Left ventricle myocardium superior (tissue), 1 donor: Measurements from ENCODE around the gene TBATA. TPM values are rescaled to one million over a fixed set of nuclear protein-coding genes. Genes with fewer than 3 reads are reported as not detected.

Source experiments
- ATAC-seq: fragments of 200-7000 bp; cut with Tn5 transposase; one replicate; pipeline ENCODE4 v1.9.1; 2020; ENCODE audit warnings: mild to moderate bottlenecking, moderate library complexity
- DNase-seq: peaks from one replicate; pipeline ENCODE4 v3.0.0-alpha.2; 2020
- intact Hi-C: fragments of 100-400 bp; cut with micrococcal nuclease; formaldehyde crosslinking; loops from one replicate; pipeline ENCODE4 v1.11.0; 2022
- total RNA-seq: library from RNA; stranded (reverse); fragmentation: NEBNext Ultra II Directional; extraction: Animal tissue kit (Norgen Biotek cat#: 25700); gene quantifications from one replicate; pipeline ENCODE4 v1.2.1, GENCODE V29; 2021
- donor health status: DM: no; HTN: yes; CAD: no; lungs with severe emphysema.

TBATA gene
- total RNA-seq, 1 donor from 2014 or later = not detected

DNA sequence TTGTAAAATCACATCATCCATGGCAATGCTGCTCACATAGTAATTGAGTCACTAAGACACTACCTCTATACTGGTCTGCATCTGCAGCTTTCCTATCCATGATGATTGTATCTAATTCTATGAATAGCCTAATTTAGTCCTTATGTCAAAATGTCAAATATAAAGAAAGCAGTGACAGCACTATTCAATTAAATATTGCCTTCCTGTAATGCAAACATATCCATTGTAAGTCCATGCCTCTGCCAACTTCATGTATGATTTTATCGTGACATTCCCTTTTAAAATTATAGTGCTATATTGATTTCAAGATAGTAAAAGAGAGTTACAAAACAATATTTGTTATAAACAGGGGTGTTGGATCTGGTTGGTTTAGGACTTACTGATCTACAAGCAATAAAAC is 25.8 kb upstream of the TBATA start:
- no peak for DNase-seq
- intact Hi-C loops = no loop called here
- ATAC-seq = no peak

DNA sequence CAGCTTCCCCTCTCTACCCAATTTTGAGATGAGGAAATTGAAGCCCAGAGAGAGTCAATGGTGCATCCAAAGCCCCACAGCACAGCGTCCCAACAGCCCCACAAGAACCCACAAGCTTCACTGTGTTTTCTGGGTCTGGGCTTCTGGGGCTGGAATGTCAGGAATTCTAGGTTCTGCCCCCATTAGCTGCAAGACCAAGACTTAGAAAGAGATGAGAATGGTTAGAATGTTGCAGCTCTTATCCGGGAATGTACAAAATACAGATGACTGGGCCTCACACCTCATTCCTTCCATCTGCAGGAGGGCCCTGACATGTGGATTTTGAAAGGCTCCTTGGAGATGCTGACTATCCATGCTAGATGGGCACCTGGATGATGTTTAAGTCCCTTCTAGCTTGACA is 24.5 kb upstream of the TBATA start:
- ATAC-seq (no peak), DNase-seq (no peak)
- intact Hi-C loops = no loop called here

DNA sequence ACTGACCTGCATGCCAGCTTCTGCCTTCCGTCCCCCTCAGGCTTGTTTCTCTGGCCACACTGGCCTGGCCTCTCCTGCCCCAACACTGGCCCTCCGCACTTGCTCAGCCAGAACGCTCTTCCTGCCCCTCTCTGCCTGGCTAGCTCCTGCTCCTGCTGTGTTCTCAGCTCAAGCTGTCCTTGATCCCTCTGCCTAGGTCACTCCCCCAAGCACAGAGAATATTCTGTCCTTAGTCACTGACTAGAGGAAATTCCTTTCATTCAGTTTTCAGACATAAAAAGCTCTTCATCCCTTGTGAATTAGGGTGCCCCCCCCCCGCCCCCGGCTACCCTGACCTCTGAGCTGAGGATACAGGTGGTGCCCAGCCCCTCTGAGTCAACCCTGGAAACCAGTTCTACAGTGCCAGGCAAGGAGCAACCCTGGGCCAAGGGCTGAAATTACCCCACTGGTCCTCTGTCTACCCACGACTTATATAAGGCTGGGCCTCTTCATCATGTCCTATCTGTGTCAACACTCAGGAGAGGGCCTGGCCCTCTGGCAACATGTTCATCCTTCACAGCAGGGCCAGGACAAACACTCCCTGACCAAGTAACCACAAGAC is 23.9 kb upstream of the TBATA start:
- intact Hi-C loops = no loop called here
- ATAC-seq (peak; percentile 52), DNase-seq (no peak)

DNA sequence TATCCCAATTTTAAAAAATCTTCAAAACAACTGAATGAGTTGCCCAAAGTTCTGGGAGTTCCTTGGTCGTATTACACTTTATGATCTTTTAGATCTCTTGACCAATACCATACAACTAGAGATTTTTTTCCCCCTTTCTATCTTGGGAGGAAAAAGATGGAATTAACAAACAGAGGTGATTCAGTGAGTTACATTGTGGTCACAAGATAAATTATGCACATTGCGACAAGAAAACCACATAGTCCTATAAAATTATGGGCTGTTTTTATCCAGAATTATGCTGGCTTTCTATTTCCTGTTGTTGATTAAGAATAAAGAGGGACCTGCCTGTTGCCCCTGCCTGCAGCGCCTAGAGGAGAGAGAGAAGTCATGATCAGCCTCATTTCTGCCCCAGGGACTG is 22.4 kb upstream of the TBATA start:
- intact Hi-C loops = no loop called here
- ATAC-seq = no peak
- no peak for DNase-seq

DNA sequence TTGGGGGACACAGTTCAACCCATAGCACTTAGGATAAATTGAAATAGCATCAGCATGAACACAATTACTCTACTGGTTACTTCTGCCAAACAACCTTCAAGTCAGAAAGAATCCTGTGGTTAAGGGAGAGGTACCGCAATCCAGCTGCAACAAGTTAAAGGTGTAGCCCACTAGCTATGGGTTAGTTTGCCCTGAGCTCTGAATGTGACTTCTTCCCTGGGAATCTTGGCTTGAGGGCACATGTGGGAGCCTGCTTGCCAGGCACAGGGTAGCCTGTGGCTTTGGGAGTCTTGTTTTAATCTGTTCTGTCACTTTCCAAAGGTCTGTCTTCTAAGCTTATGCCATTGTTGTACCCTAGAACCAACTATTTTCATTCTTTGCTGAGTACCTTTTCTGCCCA is 21.7 kb upstream of the TBATA start:
- DNase-seq = no peak

DNA sequence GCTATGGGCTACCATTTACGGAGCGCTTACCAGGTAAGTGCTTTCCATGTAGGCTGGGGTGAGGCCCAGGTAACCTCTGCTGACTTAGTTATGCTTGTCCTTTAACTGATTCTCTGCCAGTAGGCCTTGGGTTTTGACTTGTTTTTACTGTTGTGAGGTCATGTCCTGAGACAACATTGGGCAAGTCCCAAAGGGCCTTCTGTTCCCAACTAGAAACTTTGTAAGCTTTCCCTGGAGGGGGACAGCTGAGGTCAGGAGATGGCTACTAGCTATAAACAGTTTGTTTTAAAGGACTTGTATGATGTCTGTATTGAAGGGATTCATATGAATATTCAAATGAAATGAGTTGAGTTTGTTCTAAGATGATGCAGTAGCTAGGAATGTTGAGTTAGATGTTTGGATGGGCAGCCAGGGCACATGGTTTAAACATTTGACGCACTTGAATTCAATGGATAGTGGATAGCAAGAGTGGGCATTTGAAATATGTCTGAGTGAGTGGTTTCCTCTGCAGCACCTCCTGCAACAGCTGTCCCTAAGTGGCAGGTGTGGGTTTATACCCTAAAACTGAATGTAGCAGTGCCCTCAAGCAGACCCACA is 20.5 kb upstream of the TBATA start:
- DNase-seq (no peak), ATAC-seq (peak; percentile 36)
- intact Hi-C loops = no loop called here

More for the DNA sequence above, 21.7 kb upstream of the TBATA start:
- ATAC-seq = no peak
- intact Hi-C loops = no loop called here

DNA sequence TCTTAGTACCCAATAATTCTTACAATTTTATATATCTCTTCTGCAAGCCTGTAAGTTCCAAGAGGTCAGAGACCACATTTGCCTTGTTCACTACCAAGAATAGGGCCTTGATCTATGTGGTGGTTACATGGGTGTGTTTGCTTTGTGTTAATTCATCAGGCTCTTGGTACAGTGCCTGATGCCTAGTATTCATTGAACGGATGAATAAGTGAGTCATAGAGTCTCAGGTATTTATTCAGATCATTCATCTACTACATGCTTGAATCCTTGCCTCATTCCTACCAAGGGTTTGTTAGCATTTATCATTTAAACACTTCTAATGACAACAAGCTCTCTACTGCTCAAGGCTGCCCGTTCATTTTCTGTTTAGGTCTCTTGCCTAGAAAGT is 19.2 kb upstream of the TBATA start:
- no peak for ATAC-seq

DNA sequence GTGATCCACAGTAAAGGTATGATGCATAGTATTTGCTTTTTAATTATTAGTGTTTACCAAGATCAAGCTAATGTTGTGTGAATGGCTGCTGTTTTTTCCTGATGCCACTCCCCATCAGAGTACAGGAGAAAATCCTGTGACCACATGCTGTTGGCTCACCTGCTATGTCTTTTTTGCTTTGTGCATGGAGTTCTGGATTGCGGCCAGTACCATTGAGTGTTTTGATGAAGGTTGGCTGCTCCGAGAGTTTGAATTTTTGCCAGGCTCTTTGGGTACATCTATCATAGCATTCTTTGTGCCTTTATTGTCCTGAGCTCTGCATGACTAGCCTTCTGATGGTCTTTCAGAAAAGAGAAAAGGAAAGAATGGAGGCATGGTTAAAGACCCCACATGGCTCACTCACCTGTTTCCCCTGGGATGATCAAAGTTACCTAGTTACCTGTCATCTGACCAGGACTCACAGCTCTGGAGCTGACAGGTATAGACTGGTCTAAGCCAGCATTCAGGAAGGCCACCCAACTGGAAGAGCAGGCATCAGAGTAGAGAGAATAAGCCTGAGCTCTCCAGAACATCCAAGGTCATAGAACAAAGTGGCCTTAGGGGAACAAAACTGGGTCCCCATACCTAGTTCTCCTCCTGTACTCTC is 18.7 kb upstream of the TBATA start:
- intact Hi-C loops = no loop called here
- ATAC-seq (peak; percentile 78), DNase-seq (no peak)

More for the DNA sequence above, 19.2 kb upstream of the TBATA start:
- no peak for DNase-seq
- intact Hi-C loops = no loop called here

DNA sequence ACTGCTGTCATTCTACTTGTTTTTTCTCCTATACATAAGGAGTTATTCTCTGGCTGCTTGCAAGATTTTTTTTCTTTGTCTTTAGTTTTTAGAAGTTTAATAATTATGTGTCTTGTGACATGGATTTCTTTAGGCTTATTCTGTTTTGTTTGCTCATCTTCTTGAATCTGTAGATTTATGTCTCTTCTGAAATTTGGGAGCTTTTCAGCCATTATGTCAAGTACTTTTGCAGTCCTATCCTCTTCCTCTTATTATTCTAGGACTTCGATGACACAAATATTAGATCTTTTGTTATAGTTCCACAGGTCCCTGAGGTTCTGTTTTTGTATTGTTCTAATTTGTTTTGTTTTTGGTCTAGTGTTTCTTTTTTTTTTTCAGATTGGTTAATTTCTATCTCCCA is 16.7 kb upstream of the TBATA start:
- no peak for DNase-seq
- intact Hi-C loops = no loop called here
- ATAC-seq = no peak

DNA sequence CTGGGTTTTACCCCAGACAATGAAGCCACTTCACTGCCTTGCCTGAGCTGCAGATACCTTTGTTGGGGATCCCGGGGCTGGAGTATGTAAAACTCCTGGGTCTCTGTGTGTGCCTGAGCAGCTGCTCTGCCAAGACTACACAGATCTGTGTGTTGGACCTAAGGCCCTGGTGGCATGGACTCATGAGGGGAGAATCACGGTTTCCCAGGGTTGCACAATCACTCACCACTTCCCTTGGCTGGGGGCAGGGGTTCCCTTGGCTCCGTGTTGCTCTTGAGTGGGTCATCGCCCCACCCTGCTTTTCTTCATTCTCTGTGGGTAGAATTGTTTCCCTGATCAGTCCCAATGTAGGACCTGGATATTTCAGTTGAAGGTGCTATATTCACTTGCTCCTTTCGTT is 13.9 kb upstream of the TBATA start:
- DNase-seq = no peak
- no peak for ATAC-seq
- intact Hi-C loops = no loop called here

DNA sequence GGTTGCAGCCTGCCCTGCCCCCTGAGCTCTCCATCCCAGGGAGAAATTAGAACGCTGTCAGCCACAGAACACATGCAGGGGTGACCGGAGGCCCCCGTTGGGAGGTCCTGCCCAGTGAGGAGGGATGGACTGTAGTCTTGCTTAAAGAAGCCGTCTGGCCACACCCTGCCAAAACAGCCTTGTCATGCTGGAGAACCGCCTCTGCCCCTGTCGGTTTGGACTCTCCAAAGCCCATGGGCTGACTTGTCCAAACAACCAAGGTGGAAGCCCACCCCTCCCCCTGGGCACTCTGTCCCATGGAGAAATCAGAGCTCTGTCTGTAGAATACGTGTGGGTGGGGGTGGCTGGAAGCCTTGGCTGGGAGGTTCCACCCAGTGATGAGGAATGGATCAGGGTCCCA is 12.7 kb upstream of the TBATA start:
- ATAC-seq (no peak), DNase-seq (no peak)
- intact Hi-C loops = no loop called here

DNA sequence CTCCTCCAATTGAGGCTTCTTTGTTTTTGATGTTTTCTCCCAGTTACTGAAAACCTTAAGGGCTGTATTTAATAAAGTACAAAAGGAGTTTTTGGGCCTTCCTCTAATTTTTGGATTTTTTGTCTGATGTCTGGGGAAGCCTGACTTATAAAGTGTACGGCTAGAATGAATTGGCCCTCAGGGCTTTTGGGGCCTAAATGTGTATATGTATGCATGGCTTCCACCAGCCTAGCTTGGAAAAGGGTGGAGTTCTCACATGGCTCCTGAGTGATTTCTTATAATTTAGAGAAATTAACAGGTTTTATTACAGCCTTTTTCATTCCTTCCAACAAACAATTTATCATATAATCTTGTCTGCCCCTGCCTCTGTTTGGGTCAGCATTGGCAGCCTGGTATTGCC is 10.4 kb upstream of the TBATA start:
- ATAC-seq = no peak
- no peak for DNase-seq
- intact Hi-C loops = no loop called here

DNA sequence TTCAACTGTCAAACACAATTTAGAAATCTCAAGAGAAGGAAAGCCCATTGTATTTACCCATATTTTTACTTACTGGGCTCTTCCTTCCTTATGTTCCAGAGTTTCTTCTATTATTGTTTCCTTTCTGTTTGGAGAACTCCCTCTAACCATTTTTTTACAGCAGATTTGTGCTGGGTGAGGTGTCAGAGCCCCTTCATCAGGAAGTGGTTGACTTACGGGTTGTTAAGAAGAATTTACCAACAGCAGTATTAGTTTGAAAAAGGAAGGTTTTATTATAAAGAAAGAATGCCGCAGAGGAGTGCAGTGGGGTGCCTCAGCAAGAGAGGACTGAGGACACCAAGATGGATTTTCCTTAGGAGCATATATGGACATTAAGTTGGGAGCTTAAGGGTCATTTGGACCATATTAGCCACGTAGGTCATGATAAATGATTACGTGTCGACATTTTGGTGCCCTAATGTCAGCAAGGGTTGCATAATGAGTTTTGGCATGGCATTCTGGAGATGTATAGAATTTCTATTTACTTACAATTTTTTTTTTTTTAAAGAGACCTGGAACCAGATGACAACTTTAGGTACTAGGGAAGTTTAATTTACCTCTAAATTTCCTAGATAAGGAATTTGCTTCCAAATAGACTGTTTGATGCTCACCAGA is 6.3 kb upstream of the TBATA start:
- intact Hi-C loops = no loop called here
- no peak for ATAC-seq
- no peak for DNase-seq

DNA sequence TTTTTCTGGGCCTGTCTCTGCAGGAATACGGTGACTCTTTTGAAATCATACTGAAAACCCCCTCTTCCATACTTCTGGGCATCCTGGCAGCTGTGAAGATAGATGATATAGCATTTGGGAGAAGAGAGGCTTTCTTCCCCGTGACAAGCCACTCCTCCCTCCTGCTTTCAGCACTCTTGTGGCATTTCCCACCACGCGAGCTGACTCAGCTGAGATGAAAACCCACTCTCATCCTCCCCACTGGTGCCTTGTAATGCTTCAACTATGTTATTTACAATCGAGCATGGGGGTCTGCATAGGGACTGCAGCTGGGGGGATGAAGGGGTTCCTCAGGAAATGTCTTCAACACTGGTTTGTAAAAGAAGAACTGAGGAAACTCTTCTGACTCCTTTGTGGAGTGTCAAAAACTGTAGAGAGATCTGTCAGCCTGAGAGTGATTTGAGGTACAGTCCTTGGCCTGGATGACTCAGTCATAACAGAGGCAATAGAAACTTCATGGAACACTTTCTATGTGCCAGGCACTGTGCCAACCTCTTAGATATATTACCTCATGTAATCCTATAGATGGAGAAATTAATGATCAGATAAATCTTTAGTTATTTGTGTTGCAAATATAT is 1.7 kb upstream of the TBATA start:
- intact Hi-C loops = no loop called here
- DNase-seq = no peak
- ATAC-seq = no peak

DNA sequence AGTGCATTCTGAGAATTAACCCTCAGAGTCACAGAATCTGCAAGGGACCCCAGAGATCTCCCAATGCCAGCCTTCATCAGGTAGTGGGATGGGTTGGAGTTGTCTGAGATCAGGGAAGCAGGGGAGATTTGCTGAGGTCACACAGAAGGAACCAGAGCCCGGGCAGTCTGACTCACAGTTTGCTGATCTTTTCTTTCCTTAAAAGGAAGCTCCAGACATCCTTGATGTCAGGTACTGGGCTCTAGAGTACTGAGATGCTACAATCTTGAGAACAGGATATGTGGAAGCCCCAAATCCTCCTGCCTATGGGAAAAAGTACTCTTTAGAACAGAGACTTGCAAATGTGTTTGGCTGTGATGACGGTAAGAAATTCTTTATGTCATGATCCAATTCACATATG is 706 bp downstream of the TBATA start:
- intact Hi-C loops = no loop called here
- ATAC-seq (no peak), DNase-seq (no peak)

DNA sequence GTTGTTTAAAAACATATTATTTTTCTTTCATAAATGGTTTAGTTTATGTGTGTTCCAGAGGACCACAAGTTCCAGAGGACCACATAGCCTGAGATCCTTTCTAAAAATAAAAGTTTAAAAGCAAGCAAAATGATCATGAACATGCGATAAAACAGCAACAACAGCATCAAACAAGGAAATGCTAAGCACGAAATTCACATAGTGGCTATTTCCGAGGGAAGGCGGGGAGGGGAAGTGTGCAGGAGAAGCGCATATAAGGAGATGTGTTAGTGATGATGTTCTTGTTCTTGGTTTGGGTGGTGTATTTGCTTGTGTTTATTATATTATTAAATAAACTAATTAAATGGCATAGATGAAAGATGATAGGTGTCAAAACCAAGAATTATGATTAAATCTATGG is 1.2 kb downstream of the TBATA start:
- intact Hi-C loops = no loop called here
- no peak for DNase-seq
- ATAC-seq = no peak

DNA sequence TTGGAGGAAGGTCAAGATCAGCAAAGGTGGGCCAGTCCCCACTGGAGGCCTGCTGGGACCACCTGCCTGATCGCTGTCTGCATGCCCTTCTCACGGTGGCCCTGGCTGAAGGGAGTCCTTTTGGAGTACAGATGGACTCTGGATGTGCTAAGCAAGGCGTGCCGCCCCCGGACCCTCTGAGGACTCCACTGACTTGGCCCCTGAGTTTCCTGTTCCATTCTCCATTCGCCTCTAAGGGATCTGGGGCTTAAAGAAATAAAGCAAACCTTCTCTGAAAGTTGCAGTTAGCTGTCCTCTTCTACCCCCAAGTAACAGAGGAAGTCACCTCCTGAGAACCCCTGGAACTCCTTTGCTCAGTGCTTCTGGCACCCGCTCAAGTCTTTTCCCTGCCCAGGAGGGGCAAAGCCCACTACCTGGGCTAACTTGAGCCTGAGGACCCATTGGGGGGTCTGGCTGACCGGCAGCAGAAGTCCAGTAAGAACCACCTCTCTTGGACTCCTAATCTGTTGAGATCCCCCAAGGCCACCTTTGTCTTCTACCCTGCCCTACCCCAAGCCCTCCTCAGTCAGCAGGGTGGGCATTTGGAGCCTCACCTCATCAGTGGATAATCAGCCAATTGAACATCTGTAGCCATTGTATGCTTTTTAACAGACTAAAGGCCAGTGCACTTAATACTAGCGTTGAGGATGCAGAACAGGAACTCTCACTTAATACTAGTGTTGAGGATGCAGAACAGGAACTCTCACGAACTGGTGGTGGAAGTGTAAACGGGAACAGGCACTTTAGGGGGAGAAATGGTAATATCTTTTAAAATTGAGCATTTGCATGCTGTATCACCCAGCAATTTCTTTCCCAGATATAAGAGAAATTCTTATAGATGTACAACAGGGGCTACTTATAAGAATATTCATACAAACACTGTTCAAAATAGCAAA is 2.2 kb downstream of the TBATA start:
- intact Hi-C loops = no loop called here
- no peak for ATAC-seq
- DNase-seq = no peak

DNA sequence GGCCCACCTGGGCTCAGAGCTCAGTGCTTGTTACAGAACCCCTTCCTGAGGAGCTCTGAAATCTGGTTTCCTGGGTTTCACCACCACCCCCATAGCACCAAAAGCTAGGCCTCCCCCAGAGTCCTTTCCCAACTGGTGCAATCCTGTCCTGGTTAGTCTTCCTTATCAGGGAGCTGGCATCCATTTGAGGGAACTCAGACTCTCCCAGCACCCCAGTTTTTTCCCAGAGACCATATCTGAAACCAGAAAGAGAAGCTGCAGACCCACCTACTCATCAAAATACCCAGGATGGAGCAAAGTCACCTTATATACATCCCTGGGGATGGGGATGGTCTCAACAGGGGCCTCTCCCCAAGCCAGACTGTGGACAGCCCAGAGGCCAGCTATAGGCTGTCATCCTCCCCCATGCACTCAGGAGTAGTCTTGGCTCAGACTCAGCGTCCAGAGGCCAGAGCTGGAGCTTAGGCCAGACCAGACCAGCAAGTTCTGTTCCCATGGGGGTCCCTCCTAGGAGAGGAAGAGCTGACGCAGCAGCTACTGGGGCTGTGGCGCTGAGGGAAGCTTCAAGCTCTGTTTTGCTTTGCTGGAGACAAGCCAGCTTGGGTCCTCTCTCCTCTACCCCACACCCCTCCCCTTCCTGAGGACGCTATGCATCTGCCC is 3.0 kb downstream of the TBATA start:
- intact Hi-C loops = no loop called here
- DNase-seq (peak; percentile 47), ATAC-seq (peak; percentile 65)
